Measurements from ENCODE around the gene NOP58. TPM values are rescaled to one million over a fixed set of nuclear protein-coding genes. Genes with fewer than 3 reads are reported as not detected.

Gene NOP58
- total RNA-seq, 3 donors from 2014 or later = 349 to 393 (median 377) TPM

- no peak for DNase-seq
- ATAC-seq = no peak
- Mint-ChIP-seq H3K4me1 (ENCODE audit: low read depth) (no peaks in the 10 kb centered on the region), H3K36me3 (ENCODE audit: insufficient read depth) (peaks cover 21% of the 10 kb centered on the region), H3K27me3 (ENCODE audit: low read depth) (no peaks in the 10 kb centered on the region), H3K4me3 (no peak overlapping the region), H3K9me3 (no peaks in the 10 kb centered on the region)
Observed at GRCh38 chr2:202327858-202328257, 62.3 kb downstream of the NOP58 start.

- ATAC-seq (no peak), DNase-seq (no peak)
- Mint-ChIP-seq H3K4me3 (no peak overlapping the region), H3K36me3 (ENCODE audit: insufficient read depth) (no peaks in the 10 kb centered on the region), H3K27me3 (ENCODE audit: low read depth) (no peaks in the 10 kb centered on the region), H3K4me1 (ENCODE audit: low read depth) (no peaks in the 10 kb centered on the region), H3K9me3 (no peaks in the 10 kb centered on the region)
Observed at GRCh38 chr2:202335791-202336467, 70.4 kb downstream of the NOP58 start.

GRCh38 chr2:202337151-202337550, 71.6 kb downstream of the NOP58 start:
- ATAC-seq (no peak), DNase-seq (no peak)
- H3K9me3 Mint-ChIP-seq = no peaks in the 10 kb centered on the region
- H3K4me1 Mint-ChIP-seq (ENCODE audit: low read depth) = no peaks in the 10 kb centered on the region
- no peak overlapping the region for H3K4me3 Mint-ChIP-seq
- H3K27me3 Mint-ChIP-seq (ENCODE audit: low read depth) = no peaks in the 10 kb centered on the region
- H3K36me3 Mint-ChIP-seq (ENCODE audit: insufficient read depth) = no peaks in the 10 kb centered on the region

- DNase-seq = no peak
- Mint-ChIP-seq H3K4me1 (ENCODE audit: low read depth) (no peaks in the 10 kb centered on the region), H3K4me3 (no peak overlapping the region), H3K9me3 (no peaks in the 10 kb centered on the region), H3K27me3 (ENCODE audit: low read depth) (no peaks in the 10 kb centered on the region), H3K36me3 (ENCODE audit: insufficient read depth) (no peaks in the 10 kb centered on the region)
- no peak for ATAC-seq
Observed at GRCh38 chr2:202337706-202338346, 72.3 kb downstream of the NOP58 start.

- Mint-ChIP-seq H3K27me3 (ENCODE audit: low read depth) (no peaks in the 10 kb centered on the region), H3K4me1 (ENCODE audit: low read depth) (no peaks in the 10 kb centered on the region), H3K36me3 (ENCODE audit: insufficient read depth) (no peaks in the 10 kb centered on the region), H3K4me3 (no peak overlapping the region), H3K9me3 (no peaks in the 10 kb centered on the region)
- no peak for DNase-seq
- no peak for ATAC-seq
Observed at GRCh38 chr2:202339071-202339870, 73.7 kb downstream of the NOP58 start.

GRCh38 chr2:202344178-202344577, 78.6 kb downstream of the NOP58 start:
- DNase-seq (no peak), ATAC-seq (no peak)
- Mint-ChIP-seq H3K4me3 (no peak overlapping the region), H3K4me1 (ENCODE audit: low read depth) (no peaks in the 10 kb centered on the region), H3K36me3 (ENCODE audit: insufficient read depth) (no peaks in the 10 kb centered on the region), H3K27me3 (ENCODE audit: low read depth) (no peaks in the 10 kb centered on the region), H3K9me3 (no peaks in the 10 kb centered on the region)

GRCh38 chr2:202346180-202346579, 80.6 kb downstream of the NOP58 start:
- ATAC-seq = no peak
- H3K27me3 Mint-ChIP-seq (ENCODE audit: low read depth) = no peaks in the 10 kb centered on the region
- DNase-seq = no peak
- H3K9me3 Mint-ChIP-seq = no peaks in the 10 kb centered on the region
- H3K36me3 Mint-ChIP-seq (ENCODE audit: insufficient read depth) = no peaks in the 10 kb centered on the region
- H3K4me3 Mint-ChIP-seq = no peak overlapping the region
- no peaks in the 10 kb centered on the region for H3K4me1 Mint-ChIP-seq (ENCODE audit: low read depth)

Other genes with a start within 250 kb of the NOP58 start
- under 1 TPM; 0.20 to 0.41 (median 0.29) TPM for gene FZD7, start 231.9 kb upstream of the NOP58 start, total RNA-seq
- gene KIAA2012, start 192.5 kb upstream of the NOP58 start, total RNA-seq = not detected
- 100 to 1,000 TPM in 2 of 3 donors, 10 to 100 TPM in 1; 96.6 to 110 (median 105) TPM for gene SUMO1, start 27.2 kb upstream of the NOP58 start, total RNA-seq
- 1 to 10 TPM; 3.8 to 4.8 (median 3.9) TPM for gene BMPR2, start 110.6 kb downstream of the NOP58 start, total RNA-seq

Data from activated T-cell treated with anti-CD3 and anti-CD28 coated beads, Interleukin-2, amount 50 U/mL, for 4 hours (primary cell).